NCI-H146 treated with DMSO at 0.1 percent for 48 hours (cell line): Measurements from ENCODE around the gene P3H3.

Experiments
- DNase-seq: peaks from one replicate; lab custom pipeline; 2025; ENCODE audit not compliant: unreplicated experiment; lab: John Stamatoyannopoulos, UW

P3H3 gene

GRCh38 chr12:6842075-6842474 is 13.9 kb downstream of the P3H3 start:
- no peak for DNase-seq

- DNase-seq: no peak
These were observed 15.1 kb downstream of the P3H3 start for GRCh38 chr12:6843118-6843902.

- no peak for DNase-seq
These were observed 17.2 kb downstream of the P3H3 start for GRCh38 chr12:6845395-6845794.

- DNase-seq: no peak
These were observed 18.2 kb downstream of the P3H3 start for GRCh38 chr12:6846316-6846869.

GRCh38 chr12:6847676-6848075 is 19.5 kb downstream of the P3H3 start:
- DNase-seq: no peak

GRCh38 chr12:6849427-6849826 is 21.2 kb downstream of the P3H3 start:
- no peak for DNase-seq

- DNase-seq: no peak
These were observed 21.9 kb downstream of the P3H3 start for GRCh38 chr12:6849976-6850560.

GRCh38 chr12:6850796-6851152 is 22.6 kb downstream of the P3H3 start:
- DNase-seq: no peak

- peak; percentile 100 for DNase-seq
These were observed 23.1 kb downstream of the P3H3 start, which contains the start of gene CDCA3 for GRCh38 chr12:6851153-6851920. Gene CDCA3, minus strand, starts transcription at chr12:6851286. Its CDS starts 334 bp downstream, at chr12:6850952.

GRCh38 chr12:6851921-6852650 is 23.9 kb downstream of the P3H3 start, which contains the start of gene USP5:
Gene USP5, plus strand, starts transcription at chr12:6852150. Its CDS starts 30 bp downstream, at chr12:6852180.
- DNase-seq: peak; percentile 100

- DNase-seq: peak; percentile 69
These were observed 24.6 kb downstream of the P3H3 start for GRCh38 chr12:6852651-6853354.

- no peak for DNase-seq
These were observed 25.4 kb downstream of the P3H3 start for GRCh38 chr12:6853626-6854025.

GRCh38 chr12:6854036-6854435 is 25.8 kb downstream of the P3H3 start:
- DNase-seq: no peak

- no peak for DNase-seq
These were observed 27.1 kb downstream of the P3H3 start for GRCh38 chr12:6855322-6855721.

GRCh38 chr12:6858799-6859198 is 30.6 kb downstream of the P3H3 start:
- no peak for DNase-seq

- no peak for DNase-seq
These were observed 31.9 kb downstream of the P3H3 start for GRCh38 chr12:6860116-6860515.

- DNase-seq: no peak
These were observed 32.7 kb downstream of the P3H3 start for GRCh38 chr12:6860942-6861341.

- no peak for DNase-seq
These were observed 33.2 kb downstream of the P3H3 start for GRCh38 chr12:6861391-6861790.

GRCh38 chr12:6863033-6863432 is 34.8 kb downstream of the P3H3 start:
- DNase-seq: no peak

GRCh38 chr12:6863586-6864321 is 35.5 kb downstream of the P3H3 start:
- DNase-seq: no peak
